Measurements from ENCODE around the gene ZBTB40.

ZBTB40 gene

DNA sequence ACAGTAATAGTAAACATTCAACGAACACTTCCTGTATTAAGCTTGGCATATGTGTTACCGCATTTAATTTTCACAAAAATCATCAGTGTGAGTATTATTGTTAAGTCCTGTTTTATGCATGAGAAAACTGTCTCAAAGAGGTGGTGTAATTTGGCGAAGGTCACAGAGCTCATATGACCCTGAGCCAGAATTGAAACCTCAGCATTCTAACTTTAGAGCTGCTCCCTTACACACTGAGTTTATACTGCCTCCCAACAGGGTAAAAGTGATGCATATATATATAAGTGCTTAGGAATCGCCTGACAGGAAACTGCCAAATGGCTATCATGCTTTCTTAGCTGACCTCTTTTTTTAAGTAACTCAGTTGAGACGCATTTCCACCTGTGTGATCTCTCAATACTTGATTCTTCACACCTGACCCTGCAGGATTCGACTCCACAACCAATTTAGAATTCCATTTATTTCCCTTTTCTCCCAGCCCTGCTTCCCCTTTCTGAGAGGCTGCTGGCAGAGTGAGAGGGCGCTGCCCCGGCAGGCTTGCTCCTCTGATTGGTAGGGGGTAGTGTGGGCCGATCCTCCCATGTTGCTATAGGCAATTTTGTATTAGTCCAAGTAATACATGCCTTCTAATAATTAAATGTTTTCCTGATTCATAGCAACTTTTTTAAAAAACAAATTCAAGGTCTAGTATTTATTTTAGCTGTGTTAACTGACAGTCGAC, 40.5 kb downstream of the ZBTB40 start:
- TF ChIP-seq, protein P1, sequence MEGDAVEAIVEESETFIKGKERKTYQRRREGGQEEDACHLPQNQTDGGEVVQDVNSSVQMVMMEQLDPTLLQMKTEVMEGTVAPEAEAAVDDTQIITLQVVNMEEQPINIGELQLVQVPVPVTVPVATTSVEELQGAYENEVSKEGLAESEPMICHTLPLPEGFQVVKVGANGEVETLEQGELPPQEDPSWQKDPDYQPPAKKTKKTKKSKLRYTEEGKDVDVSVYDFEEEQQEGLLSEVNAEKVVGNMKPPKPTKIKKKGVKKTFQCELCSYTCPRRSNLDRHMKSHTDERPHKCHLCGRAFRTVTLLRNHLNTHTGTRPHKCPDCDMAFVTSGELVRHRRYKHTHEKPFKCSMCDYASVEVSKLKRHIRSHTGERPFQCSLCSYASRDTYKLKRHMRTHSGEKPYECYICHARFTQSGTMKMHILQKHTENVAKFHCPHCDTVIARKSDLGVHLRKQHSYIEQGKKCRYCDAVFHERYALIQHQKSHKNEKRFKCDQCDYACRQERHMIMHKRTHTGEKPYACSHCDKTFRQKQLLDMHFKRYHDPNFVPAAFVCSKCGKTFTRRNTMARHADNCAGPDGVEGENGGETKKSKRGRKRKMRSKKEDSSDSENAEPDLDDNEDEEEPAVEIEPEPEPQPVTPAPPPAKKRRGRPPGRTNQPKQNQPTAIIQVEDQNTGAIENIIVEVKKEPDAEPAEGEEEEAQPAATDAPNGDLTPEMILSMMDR (IDR thresholded peaks at IDR 0.05; ENCODE audit: extremely low read depth, insufficient read depth, missing control alignments): no peak
- no peak for DNase-seq (ENCODE audit: low spot score)
- in situ Hi-C loops (cut with MboI; ENCODE audit: low pct_unique_long_range_greater_than_20kb, low sequenced_read_pairs, unreplicated experiment): no loop called here

DNA sequence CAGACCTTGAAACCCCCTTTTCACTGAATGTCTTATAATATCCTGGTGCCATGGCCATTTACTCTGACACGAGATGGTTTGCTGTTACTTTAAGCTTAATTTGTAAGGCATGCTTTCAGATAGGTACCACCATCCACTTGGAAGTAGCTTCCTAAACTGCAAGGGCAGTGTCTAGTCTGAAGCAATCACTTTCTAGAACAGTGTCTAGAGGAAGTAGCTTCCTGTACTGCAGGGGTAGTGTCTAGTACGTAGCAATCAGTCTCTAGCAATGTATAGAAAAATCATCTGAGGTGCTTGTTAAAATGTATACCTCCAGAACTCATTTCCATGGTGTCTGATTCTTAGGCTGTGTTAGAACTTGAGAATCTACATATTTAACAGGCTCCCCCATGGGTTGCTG, 42.5 kb downstream of the ZBTB40 start:
- no peak for DNase-seq (ENCODE audit: low spot score)
- TF ChIP-seq, protein P1 (IDR thresholded peaks at IDR 0.05; ENCODE audit: extremely low read depth, insufficient read depth, missing control alignments): no peak
- in situ Hi-C loops (cut with MboI; ENCODE audit: low pct_unique_long_range_greater_than_20kb, low sequenced_read_pairs, unreplicated experiment): no loop called here

DNA sequence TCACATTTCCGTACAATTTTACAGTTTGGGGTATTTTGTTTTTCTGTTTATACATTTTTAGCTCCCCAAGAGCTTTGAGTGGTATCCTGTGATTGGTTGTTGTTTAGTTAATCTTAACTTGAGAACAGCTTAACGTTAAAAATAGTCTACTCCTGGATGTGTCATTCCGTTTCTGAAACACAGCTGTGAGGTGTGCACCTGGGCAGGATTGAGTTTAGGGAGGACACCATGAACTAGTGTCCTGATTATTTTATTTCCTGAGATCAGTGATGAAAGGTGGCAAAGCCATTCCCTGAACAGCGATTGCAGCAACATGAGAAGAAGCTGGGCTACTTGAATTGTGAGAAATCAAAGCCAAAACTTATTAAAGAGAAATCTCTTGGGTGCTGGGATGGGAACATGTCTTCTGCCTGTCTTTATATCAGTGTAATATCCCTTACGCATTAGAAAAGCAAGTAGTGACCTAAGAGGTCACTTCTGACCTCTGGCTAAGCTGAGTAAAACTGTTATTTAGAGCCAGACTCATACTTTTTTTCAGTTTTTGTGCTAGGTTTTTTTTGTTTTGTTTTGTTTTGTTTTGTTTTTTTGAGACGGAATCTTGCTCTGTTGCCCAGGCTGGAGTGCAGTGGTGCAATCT, 43.4 kb downstream of the ZBTB40 start:
- in situ Hi-C loops (cut with MboI; ENCODE audit: low pct_unique_long_range_greater_than_20kb, low sequenced_read_pairs, unreplicated experiment): no loop called here
- no peak for DNase-seq (ENCODE audit: low spot score)
- TF ChIP-seq, protein P1 (IDR thresholded peaks at IDR 0.05; ENCODE audit: extremely low read depth, insufficient read depth, missing control alignments): no peak

DNA sequence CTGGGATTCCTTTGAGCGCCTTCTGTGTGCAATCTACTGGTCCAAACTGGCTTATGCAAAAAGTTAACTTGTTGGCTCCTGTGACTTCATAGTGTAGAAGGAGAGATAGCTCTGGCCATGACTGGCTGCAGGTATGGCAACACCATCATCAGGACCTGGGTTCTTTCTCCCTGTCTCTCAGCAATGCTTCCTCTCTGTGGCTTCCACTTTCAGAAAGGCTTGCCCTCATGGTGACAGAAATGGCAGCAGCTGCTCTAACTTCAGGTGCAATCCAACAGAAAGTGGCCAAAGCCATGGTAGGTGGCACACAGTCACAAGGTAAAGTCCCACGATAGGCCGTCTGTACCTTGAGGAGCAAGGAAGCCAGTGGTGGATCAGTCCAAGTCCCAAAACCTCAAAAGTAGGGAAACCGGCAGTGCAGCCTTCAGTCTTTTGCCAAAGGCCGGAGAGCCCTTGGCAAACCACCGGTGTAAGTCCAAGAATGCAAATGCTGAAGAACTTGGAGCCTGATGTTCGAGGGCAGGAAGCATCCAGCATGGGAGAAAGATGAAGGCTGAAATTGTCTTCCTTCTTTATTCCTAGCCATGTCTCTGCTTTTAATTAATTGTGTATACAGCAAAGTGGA, 45.0 kb downstream of the ZBTB40 start:
- TF ChIP-seq, protein P1 (IDR thresholded peaks at IDR 0.05; ENCODE audit: extremely low read depth, insufficient read depth, missing control alignments): no peak
- in situ Hi-C loops (cut with MboI; ENCODE audit: low pct_unique_long_range_greater_than_20kb, low sequenced_read_pairs, unreplicated experiment): no loop called here
- DNase-seq (ENCODE audit: low spot score): no peak

DNA sequence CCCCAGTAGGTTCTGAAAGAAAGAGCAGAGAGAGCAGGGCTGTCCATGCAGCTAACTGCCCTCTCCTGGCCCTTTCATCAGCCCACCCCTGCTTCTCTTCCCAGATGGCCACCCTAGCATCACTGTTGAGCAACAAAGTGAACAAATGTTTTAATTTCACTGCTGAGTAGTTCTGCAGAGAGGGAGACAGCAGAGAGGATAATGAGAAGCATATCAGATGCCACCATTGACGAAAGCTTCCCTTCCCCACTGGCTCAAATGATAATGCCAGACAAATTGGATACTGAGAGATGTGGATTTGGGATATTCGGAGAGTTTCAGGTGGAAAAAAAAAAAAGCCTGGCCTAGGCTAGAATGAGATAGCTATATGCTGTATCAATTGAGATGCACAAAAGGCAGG, 46.8 kb downstream of the ZBTB40 start:
- in situ Hi-C loops (cut with MboI; ENCODE audit: low pct_unique_long_range_greater_than_20kb, low sequenced_read_pairs, unreplicated experiment): no loop called here
- no peak for DNase-seq (ENCODE audit: low spot score)
- TF ChIP-seq, protein P1 (IDR thresholded peaks at IDR 0.05; ENCODE audit: extremely low read depth, insufficient read depth, missing control alignments): no peak

DNA sequence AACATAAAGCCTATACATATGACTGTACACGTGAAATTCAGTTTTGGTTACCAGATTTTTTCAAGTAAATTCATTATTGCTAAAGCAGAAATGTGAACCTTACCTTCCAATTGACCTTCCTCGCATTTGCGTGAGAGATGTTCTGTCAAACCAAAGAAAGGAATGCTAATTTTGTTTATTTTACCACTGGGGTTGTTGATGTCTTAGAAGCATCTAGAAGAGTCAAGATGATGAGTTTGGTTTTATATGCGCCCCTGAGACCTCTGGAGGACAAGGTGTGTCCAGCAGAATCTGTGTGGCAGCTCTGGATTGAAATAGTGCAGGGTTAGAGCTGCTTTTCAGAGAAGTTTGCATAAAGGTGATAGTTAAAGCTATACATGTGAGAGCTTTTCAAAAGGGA, 48.4 kb downstream of the ZBTB40 start:
- TF ChIP-seq, protein P1 (IDR thresholded peaks at IDR 0.05; ENCODE audit: extremely low read depth, insufficient read depth, missing control alignments): no peak
- no peak for DNase-seq (ENCODE audit: low spot score)
- in situ Hi-C loops (cut with MboI; ENCODE audit: low pct_unique_long_range_greater_than_20kb, low sequenced_read_pairs, unreplicated experiment): no loop called here

All from GM13977 (cell line).